Glomerular visceral epithelial cell (primary cell): ENCODE data around the gene KANK3.
"Not testable (repeated sequence)": the region's sequence is repeated elsewhere in the genome, so short reads cannot be mapped to it uniquely, and the experiment has no call there.

Experiments
- DNase-seq: peaks from one replicate; pipeline ENCODE4 v3.0.0-alpha.2; 2016; ENCODE audit errors: extremely low spot score

The KANK3 gene

DNA sequence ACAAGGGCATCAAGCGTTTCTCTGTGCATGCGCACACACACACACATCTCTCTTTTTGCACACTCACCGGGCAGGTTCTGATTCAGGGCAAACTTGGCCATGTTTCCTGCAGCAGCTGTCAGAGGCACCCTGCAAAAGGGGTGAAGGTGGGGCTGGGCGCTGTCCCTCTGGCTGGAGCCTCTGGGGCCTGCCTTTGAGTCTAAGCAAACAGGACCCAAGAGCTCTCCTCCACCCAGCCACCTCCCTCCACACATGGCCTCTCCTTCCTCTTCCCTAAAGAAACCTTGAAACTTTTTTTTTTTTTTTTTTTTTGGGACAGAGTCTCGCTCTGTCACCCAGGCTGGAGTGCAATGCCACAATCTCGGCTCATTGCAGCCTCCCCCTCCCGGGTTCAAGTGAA lies 5.3 kb downstream of the KANK3 start:
- no peak for DNase-seq

DNA sequence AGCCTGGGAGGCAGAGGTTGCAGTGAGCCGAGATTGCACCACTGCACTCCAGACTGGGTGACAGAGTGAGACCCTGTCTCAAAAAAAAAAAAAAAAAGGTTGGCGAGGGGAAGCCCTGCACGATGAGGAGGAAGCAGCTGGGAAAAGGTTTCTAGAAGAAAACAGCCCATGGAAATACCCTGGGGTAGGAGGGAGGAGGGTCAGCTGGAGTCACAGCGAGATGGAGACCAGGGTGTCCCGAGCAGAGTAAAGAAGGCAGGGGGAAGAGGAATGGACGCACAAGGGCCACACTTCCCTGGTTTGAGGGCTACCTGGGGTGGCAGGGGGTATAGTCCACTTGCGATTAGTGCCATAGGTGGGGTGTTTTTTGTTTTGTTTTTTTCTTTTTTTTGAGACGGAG lies 6.4 kb downstream of the KANK3 start:
- DNase-seq = no peak

DNA sequence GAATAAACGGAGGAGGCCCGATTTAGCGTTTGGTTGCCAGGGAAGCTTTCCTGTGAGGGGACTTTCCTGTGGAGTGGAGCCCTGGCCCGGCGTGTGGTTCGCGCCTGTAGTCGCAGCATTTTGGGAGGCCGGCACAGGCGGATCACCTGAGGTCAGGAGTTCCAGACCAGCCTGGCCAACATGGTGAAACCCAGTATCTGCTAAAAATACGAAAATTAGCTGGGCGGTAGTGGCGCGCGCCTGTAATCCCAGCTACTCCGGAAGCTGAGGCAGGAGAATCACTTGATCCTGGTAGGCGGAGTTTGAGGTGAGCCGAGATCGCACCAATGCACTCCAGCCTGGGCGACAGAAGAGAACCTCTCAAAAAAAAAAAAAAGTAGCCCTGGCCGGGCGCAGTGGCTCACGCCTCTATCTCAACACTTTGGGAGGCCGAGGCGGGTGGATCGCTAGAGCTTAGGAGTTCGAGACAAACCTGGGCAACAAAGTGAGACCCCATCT lies 6.9 kb downstream of the KANK3 start:
- no peak for DNase-seq

DNA sequence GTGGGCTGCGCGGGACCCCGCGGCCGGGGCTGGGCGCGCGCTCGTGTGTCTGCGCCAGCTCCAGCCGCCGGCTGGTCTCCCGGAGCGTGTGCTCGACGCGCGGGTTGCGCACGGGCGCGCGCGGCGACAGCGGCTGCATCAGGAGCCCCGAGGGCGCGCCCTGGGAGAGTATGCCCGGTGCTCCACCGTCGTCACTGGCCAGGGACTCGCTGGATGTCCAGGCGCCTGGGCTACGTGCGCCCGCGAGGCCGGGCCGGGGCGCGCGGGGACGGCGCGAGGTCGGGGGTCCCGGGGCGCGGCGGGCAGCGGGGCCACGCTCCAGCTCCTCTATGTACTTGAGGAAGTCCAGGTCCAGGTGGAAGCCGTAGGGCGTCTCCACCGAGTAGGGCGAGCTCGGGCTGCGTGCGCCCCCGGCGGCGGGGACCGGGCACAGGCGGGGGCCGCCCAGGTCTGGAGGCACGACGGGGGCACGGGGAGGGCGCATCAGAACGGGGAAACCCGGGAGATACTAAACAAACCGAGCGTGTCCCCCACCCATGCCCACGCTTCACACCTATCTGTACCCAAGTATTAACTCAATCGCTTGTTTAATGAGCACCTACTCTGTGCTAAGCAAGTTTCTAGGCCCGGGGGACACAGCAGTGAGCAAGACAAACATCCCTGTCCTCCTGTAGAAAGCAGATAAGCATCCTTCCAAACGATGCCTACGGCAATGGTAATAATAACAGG lies 7.6 kb downstream of the KANK3 start:
- no peak for DNase-seq

DNA sequence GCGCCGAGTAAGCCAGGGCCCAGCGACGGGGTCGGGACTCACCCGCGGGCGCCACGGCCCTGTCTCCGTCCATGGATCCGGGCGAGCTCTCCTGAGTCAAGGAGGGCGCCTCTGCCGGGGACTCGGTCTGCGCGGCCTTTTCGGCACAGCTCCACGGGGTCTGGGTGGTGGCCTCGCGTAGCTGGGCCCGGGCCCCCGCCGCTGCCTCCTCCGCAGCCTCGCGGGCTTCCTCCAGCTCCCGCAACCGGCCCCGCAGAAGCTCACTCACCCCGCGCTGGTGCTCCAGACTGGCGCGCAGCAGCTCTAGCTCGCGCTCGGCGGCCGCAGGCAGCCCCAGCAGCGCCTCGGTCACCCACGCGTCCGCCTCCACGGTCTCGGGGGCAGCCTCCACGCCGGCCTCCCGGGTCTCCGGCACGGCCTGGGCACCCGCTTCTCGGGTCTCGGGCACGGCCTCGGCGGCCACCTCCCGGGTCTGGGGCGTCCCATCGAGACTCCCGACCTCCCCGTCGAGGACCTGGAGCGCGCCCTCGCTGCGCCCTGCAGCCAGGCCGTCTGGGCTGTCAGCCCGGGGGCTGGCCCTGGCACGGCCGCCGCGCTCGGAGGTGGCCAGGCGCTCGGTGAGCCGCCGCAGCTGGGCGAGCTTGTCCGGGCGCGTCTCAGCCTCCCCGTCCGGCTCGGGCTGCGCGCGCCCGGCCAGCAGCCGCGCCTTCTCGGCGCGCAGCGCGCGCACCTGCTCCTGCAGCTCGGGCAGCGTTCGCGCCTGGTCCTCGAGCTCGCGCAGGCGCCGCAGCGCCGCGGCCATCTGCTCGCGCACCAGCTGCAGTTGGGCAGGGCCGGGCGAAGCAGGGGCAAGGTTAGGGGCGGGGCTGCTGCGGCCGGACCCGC lies 8.4 kb downstream of the KANK3 start:
- peak; percentile 78 for DNase-seq

DNA sequence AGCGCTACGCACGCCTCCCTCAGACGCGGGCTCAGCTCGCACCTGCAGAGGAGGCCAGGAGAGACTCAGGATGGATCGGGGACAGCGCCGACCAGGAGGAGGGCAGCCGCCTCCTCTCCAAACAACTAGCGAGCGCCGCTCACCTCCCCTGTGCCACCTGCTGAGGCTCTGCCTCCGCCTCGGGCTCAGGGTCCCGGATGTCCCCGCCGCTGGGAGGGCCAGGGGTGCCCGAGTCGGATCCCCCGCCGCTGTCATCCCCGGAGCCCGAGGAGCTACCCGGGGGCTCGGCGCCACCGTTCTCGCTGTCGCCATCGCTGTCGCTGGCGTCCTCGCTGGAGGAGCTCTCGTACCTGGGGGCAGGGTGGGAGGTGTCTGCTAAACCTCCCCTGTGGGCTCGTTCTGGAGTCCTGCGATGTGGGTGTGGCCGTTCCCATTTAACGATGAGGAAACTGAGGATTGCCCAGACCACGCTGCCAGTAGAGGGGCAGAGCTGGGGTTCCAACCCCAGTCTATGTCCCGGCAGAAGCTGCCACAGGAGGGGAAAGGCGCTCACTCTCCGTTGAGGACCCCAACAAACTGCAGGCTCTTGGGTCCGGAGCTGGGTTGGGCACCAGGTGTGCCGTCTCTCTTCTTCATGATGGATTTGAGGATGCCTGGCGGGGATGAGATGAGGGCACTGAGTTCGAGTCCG lies 9.2 kb downstream of the KANK3 start:
- DNase-seq = no peak

DNA sequence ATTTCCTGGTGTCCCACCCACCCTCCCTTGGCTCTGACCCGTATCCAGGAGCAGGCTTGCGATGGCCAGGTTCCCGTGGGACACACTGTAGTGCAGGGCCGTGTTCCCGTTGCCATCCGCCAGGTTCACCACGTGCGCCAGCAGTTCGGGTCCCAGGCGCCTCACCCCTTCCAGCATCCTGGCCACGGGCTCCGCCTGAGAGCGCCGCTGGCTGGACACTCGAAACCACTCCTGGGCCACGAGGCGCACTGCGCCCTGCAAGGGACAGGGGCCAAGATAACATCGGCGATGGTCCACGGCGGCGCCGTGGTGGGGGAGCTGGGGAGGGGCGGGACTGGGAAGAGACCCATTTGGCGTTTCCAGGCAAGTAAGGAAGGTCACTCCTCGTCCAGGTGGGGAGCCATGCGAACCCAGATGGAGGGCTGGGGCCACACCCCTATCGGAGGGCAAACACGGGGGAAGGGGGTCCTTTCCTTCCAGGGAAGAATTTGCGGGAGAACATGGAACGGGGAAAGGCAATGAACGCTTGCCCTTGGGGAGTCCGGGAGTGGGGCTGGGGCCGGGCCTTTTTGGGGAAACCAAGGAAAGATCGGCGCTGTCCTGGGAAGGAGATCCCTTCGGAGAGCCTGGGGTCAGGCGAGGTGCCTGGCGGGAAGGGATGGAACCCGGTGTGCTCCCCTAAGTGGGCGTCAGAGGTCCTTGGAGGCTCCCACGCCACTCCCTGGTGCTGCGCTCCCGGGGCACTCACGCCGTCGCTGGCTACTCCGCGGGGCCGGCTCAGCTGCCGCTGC lies 9.9 kb downstream of the KANK3 start:
- DNase-seq = no peak

DNA sequence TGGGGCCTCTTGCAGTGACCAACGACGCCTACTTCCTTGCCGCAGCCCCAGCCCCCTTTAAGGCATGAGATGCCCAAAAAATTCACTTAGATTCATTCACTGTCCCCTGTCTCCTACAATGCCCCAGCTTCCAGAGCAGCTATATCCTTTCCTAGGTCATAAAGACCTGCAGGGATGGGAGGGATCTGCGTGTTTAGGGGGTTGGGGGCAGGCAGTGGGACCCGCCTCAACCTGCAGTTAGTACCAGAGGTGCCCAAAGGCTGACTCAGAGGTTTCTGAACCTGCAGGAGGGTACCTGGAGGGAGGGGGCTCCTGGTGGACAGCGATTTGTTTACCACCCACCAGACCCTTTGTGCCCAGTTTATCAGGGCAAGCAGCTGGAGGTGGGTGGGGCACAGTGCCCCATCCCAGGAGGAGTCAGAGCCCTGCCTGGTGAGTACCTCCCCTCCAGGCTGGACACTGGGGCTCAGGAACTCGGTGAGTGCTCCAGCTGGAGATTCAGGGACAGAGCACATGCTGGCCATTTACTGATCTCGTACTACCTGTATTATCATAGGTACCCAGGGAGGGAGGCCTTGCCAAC lies 11.7 kb downstream of the KANK3 start:
- DNase-seq = no peak

DNA sequence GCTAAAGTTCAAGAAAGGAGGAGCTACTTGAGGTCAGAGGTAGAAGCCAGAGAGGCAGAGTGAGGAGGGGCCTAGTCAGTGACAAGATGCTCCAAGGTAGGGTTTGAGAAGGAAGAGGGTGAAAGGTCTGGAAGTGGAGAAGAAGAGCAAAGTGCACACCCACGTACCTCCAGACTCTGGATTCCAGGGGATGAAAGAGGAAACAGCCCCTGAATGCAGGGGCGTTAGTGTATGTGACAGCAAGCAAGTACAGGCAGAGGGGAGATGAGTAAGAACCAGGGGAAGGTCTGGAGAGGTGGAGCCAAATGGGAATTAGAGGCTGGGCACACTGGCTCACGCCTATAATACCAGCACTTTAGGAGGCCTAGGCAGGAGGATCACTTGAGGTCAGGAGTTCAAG lies 13.1 kb downstream of the KANK3 start:
- DNase-seq = no peak

DNA sequence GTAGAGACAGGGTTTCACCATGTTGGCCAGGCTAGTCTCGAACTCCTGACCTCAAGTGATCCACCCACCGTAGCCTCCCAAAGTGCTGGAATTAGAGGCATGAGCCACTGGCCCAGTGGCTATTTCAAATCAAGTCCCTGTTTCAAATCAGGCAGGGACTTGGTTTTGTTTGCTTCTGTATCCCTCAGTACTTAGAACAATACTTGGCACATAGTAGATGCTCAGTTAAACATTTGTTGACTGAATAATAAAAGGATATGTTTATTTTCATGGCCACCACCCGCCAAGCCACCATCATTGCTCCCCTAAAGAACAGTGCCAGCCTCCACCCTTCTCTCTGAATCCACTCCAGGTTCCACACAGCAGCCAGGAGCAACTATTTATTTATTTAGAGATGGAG lies 17.6 kb downstream of the KANK3 start:
- DNase-seq = no peak

DNA sequence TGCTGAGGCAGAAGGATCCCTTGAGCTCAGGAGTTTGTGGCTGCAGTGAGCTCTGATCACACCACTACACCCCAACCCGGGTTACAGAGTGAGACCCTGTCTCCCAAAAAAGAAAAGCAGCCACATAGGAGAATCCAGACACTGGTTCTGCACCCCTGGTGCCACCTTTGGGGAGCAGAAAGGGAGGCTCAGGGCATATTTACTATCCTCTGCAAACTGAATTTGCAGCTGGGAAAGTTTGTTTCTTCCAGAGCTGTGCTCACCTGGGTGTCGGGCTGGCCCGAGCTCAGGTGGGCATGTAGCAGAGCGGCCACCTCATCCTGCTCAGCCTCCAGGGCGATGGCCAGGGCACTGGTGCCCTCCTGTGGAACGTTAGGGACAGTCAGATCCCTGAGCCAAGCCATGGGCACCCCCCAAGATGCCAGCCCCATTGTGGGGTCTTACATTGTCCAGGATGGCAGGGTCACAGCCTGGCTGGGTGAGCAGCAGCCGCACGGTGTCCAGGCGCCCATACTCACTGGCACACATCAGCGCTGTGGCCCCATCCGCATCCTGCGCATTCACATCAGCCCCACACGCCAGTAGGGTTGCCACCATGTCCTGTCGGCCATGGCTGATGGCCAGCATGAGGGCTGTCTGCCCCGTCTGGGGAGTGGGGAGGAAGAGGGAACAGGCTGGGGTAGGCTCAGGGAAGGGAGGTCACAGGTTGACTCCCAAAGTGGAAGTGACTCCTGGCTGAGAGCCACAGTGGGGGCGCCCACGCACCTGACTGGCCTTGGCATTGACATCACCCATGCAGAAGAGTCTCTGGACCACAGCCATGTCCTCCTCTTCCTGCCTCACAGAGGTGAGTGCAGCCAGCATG lies 18.6 kb downstream of the KANK3 start:
- DNase-seq = no peak

DNA sequence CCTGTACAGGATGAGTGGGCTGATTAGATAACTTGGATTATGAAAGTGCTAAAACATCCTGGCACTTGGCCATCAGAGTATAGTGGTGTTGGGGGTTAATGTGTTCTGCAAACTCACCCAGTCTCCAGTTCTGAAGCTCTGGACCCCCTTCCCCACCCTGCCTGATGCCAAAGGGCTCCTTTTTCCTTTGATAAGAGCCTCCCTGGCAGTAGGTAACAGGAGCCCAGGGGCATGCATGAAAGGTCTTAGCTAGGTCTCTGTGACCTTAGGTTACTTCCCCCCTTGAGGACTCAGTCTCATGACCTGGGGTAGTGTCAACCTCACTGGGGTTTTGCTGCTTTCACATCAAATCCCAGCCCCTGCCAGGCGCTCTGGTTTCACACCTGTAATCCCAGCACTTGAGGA lies 19.3 kb downstream of the KANK3 start:
- DNase-seq = no peak

DNA sequence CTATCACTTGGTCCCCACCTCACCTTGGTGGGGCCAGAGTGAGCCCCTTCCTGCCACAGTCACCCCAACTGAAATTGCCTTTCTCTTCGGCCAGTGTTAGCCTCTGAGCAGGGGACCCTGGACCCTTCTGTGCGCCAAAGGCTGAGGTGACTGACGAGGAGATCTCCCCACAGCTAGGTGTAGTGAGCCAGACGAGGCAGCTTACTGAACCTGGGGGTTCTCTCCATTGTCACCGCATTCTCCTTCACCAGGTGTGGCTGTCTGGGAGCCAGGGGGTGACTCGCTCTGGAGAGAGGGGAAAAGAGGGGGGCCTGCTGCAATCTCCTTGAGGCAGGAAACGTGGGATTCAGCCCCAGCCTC lies 20.4 kb downstream of the KANK3 start:
- DNase-seq = no peak

DNA sequence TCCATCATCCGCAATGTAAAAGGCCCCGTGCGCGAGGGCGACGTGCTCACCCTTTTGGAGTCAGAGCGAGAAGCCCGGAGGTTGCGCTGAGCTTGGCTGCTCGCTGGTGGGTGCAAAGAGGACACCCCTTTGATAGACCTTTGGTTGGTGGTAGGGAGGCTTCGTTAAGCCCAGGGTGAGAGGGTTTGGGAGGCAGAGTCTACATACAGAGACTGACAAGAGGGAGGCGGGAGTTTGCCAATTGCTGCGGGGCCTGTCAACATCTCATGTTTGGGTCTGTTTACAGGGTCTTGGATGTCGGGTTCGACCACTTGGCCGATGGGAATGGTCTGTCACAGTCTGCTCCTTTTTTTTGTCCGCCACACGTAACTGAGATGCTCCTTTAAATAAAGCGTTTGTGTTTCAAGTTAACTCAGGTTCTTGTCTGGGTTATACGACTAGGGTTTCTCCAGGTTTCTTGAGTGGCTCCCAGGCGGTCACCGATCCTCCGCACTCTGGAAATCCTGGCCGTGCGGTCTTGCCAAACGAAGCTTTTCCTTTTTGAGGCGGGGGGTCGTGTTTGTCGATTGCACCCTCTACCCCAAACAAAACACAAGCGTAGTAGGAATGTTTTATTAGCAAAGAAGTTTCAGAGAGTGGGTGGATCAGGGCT lies 20.9 kb downstream of the KANK3 start:
- DNase-seq = no peak

DNA sequence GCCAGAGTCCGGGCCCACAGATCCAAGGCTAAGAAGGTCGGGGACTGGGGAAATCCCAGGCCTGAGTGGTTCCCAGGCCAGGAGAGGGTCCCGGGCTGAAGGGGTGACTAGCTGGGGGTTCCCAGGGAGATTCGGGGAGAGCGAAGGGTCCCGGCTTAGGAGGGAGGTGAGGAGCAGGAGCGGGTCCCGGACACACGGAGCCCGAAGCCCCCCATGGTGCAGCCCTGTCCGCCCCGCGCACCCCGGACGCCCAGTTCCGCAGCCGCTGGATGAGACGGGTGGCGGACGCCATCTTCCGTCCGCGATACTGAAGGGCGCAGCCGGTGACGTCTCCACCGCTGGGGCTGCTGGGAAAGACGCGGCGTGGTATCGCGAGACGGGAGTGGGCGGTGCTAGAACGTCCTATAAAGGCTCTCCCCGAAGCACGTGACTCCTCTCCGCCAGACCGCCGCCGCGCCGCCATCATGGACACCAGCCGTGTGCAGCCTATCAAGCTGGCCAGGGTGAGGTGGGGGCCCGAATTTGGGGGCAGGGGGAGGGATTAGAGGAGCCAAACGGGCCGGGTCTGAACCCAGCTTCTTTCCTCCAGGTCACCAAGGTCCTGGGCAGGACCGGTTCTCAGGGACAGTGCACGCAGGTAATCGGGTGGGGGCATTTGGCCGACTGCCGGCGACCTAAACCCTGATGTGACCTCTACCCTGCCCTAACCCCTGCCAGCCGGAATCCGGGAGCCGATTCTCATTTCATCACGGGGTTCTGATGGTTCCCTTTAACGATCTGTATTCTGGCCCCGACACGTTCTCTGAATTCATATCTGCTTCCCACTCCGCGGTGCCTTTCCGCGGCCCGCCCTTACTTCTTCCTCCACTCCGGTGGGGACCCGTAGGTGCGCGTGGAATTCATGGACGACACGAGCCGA lies 21.7 kb downstream of the KANK3 start, which contains the start of the genes NDUFA7 and RPS28:
TSS of gene NDUFA7 (minus strand) at position 309 of the 919 bp plus-strand sequence. CDS start at position 292, 17 bp downstream.
TSS of gene RPS28 (plus strand) at position 430 of the 919 bp plus-strand sequence. CDS start at position 465, 35 bp downstream.
- DNase-seq = peak; percentile 97

DNA sequence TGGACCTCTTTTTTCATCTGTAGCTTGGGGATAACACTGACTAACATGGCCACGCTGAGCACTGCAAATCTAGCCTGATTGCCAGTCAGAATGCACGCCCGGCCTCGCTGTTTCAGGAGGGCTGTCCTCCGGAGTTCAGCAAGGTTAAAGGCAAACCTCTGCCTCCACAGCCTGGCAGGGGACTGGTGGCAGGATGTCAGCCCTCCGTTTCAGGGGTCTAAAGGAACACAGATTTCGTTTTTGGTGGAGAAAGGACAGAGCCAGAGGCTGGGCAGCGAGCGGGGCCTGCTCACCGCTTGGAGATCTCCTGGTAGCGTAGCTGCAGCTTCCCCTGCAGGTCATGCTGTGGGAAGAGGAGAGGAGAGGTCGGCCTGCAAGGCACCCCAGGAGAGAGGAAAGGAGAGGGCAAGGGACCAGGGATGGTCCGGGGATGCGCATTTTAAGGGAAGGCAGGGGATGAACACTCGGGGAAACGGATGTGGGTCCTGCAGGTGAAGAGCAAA lies 22.4 kb downstream of the KANK3 start:
- DNase-seq = no peak

DNA sequence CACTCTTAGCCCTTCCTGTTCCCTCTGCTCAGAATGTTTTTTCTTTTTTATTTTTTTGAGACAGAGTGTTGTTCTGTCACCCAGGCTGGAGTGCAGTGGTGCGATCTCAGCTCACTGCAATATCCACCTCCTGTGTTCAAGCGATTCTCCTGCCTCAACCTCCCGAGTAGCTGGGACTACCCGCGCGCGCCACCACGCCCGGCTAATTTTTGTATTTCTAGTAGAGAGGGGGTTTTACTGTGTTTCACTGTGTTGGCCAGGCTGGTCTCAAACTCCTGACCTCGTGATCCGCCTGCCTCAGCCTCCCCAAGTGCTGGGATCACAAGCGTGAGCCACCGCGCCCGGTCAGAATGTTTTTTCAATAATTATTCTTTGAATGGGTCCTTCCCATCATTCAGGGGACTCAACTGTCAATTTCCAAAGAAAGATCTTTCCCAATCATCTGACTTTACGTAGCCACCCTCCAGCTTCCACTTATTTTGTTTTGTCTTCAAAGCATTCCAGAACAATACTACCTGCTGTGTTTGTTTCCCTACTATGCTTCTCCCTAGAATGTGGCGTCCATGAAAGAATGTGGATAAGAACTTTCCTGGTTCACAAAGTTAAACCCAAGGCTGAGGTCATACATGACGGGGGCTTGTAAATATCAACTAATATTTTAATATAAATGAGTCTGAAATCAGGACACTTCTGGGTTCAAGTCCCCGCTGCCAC lies 23.1 kb downstream of the KANK3 start:
- DNase-seq = no peak

DNA sequence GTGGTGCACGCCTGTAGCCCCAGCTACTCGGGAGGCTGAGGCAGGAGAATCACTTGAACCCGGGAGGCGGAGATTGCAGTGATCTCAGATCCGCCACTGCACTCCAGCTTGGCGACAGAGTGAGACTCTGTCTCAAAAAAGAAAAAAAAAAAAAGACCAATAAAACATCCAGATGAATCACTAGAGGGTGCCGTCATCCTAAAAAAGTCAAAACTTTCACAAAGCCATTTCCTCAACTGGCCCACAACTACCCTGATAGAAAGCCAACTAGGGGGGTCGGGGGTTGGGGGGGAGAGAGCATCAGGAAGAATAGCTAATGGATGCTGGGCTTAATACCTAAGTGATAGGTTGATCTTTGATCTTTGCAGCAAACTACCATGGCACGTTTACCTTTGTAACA lies 24.2 kb downstream of the KANK3 start:
- DNase-seq = not testable (repeated sequence)
